IPS-NIHi11 (cell line): ENCODE data around the gene CD151.
A peak's percentile ranks its signal among the peaks of the same experiment; 100 is the strongest.

Source experiments
- DNase-seq: peaks from one replicate; pipeline ENCODE4 v3.0.0; 2012; ENCODE audit warnings: mixed read lengths, low spot score

Gene CD151

GRCh38 chr11:858053-858761 is 25.5 kb downstream of the CD151 start:
- no peak for DNase-seq

DNA sequence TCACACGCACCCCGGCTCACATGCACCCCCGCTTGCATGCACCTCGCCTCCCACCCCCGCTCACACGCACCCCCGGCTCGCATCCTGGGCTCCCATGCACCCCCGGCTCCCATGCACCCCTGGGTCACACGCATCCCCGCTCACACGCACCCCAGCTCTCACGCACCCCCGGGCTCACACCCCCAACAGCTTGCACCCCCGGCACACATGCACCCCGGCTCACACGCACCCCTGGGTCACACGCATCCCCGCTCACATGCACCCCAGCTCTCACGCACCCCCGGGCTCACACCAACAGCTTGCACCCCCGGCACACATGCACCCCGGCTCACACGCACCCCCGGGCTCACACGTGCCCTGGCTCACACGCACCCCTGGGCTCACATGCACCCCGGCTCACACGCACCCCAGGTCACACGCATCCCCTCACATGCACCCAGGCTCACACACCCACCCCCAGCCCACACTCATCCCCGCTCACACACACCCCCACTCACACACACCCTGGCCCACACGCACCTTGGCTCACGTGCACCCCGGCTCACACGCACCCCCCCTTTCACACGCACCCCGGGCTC is 26.1 kb downstream of the CD151 start:
- no peak for DNase-seq

GRCh38 chr11:859394-860131 is 26.8 kb downstream of the CD151 start:
- peak; percentile 76 for DNase-seq

DNA sequence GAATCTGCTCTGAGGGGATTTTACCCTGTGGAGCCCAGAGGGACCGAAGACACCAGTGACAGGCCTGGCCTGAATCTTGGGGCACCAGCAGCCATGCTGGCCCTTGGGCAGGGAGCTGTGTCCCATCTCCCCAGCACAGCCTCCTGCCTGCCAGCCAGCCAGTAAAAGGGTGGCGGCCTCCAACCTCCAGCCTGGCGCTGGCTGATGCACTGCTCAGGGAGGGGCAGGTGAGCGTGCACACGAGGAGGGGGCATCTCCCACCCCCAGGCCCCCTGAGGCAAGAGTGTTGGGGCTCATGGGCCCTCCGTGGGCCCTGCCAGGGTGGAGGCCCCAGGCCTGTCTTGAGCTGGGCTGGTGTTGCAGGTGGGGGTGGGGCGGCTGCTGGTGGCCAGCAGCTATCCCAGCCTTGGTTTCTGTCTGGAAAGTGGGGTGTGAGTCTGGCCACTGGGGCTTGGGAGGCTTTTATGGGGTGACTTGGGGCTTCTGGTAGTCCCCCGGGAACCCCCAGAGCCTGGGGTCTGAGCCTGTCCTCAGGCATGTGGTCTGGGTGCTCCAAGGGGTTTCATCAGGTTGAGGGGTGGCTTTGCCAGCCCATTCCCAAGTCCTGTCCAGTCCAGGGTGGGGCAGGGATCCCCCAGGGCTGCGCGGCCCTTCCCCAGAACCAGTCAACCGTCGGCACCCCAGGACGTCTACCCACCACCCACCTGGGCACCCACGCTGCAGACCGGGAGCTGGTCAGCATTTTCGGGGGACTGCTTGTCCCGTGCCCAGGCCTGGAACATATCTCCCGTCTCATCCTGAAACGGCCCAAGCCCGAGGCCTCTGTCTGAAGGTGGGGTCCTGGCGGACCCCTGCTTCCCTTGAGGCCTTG is 27.7 kb downstream of the CD151 start:
- no peak for DNase-seq

- DNase-seq, result no peak
Observed at GRCh38 chr11:861105-861479, 28.3 kb downstream of the CD151 start.

DNA sequence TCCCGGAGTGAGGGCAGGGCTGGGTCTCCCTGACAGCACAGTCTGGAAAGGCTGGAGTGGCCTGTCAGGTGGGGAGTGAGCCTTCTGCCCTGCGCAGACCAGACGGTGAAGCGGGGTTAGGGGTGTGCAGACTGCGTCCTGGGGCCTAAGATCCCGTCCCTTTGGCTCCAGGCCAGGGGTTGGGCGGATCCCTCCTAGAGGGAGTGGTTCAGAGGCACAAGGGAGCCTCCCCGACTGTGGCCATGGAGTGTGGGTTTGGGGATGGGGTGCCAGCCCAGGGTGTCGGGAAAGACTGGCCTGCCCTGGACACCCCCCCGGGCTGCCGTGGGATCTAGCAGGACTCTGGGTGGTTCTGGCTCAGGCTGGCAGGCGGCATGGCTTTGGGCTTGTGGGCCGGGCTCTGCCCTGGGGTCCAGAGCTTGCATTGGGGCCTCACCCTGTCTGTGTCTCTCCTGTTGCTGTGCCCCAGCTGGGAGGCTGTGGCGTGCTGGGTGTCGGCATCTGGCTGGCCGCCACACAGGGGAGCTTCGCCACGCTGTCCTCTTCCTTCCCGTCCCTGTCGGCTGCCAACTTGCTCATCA is 29.4 kb downstream of the CD151 start:
- peak; percentile 64 for DNase-seq

DNA sequence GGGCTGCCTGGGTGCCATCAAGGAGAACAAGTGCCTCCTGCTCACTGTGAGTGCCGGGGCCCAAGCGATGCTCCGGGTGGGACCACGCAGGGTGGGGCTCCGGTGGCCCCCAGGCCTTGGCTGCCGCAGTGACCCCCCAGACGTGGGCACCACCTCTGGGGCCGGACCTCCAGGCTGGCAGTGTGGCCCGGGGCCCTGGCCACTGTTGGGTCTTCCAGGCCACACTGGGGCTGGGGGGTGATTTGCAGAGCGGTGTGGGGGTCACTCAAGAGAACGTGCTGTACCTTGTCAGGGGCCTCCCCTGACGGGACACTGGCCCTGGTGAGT is 29.9 kb downstream of the CD151 start:
- no peak for DNase-seq

DNA sequence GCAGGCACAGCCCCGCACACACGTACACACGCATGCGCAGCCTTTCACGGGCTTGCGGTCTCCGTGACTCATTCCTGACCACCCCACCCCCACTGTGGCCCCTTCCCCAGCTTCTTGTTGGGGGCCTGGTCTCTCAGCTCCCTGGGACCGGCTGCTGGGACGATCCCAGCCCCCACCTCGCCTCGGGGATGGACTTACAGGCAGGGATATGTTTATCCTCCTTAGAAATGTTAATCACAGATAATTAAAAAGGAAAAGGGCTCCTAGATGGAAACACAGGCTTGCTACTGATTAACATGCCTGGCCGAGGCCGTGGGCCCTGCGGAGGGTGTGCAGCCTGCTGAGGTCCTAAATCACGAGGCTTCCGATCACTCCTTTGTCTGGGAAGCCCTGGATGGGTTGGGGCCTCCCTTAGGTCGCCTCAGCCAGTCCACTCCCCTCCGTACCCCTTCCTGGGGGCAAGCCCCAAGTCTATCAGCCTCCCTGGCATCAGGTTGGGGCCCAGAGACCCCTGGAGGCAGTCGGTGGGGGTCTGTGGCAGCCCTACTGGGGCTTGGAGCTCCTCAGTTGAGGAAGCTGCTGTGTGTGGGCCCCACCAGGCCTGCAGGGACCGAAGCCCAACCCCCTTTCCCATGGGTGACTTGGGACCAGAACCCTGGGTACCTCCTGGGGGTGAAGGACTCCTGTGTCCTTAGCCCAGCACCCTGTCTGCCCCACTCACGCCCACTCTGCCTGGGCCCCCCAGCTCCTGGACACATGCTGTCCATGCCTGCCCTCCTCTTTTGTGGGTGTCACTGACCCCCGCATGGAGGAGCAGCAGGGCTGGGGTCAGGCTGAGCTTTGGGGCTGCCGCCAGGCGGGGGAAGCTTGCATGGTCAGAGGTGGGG is 30.5 kb downstream of the CD151 start:
- DNase-seq, result no peak

DNA sequence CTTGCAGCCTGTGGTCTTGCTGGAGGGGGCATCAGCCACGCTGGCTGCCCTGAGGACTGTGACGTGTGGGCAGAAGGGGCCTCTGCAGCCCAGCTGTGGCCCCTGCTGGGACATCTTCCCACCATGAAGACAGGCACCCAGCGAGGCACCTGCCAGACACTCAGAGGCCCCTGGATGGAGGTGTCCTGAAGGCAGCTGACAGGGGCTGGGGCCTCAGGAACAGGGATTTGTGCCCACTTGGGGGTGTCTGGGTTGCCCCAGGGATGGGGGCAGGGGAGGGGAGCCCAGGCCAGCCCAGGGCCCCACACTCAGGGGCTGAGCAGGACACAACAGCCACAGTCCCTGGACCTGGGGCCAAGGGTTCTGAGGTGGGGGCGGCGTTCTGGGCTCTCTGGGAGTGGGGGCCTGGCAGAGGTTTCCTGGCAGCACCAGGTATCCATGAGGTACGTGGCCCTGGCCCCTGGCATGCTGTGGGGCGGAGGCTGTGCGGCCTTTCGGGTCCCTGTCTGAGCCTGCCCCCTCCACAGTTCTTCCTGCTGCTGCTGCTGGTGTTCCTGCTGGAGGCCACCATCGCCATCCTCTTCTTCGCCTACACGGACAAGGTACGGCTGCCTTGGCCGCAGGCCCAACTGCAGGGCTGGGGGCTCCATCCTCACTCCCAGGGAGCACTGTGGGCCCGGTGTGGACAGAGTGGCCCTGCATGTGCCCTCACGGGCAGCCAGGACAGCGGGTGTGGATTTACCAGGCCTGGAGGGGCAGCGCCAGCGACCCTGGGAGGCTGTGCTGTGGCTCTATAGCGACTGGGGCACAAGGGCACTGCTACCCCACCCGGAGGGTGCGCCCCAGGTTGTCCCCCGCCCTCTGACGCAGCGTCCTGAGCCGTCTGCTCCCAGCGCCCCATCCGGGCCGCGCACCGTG is 31.4 kb downstream of the CD151 start:
- no peak for DNase-seq

- DNase-seq, result no peak
Observed at GRCh38 chr11:864898-865297, 32.1 kb downstream of the CD151 start.

DNA sequence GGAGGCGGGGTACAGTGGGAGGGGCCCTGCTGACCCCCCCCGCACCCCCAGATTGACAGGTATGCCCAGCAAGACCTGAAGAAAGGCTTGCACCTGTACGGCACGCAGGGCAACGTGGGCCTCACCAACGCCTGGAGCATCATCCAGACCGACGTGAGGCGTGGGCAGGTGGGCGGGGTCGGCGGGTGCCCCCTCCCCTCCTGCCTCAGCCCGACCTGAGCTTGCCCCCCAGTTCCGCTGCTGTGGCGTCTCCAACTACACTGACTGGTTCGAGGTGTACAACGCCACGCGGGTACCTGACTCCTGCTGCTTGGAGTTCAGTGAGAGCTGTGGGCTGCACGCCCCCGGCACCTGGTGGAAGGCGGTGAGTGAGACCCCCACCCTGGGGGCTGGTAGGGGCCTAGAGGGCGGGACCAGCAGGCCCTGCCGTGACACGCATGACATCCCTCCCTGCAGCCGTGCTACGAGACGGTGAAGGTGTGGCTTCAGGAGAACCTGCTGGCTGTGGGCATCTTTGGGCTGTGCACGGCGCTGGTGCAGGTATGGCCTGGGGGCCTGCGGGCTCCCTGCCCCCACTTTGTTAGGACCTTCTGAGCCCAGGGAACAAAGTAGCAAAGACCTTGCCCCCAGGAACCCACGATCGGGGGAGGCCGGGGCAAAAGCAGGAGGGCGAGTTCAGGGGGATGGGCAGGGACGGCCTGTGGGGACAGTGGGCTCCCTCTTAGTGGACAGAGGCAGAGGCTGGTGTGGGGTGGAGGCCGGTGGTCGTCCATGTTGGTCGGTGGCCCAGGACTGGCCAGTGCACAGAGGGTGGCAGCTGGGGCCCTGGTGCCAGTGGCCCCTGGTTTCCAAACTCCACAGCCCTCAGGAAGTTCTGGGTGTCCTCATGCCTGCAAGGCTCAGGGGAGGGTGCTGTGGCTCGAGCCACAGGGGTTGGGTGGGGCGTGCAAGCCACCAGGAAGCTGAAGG is 33.0 kb downstream of the CD151 start:
- no peak for DNase-seq

GRCh38 chr11:866481-866880 is 33.7 kb downstream of the CD151 start:
- DNase-seq, result no peak

- no peak for DNase-seq
Observed at GRCh38 chr11:867856-868358, 35.2 kb downstream of the CD151 start.

DNA sequence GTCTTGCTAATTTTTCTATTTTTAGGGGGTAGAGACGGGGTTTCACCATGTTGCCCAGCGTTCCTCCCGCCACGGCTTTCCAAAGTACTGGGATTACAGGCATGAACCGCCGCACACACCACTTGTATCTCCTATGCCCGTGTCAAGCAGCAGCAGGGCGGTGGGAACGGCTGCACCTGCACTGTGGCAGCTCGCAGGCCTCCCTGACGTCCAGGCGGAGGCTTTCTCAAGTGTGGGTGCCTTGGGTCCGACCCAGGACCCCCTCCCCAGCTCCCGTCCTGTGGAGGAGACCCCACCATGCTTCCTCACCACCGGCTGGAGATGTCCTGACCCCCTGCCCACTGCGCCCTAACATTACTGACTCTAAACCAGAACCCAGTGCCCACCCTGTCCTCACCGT is 35.6 kb downstream of the CD151 start:
- no peak for DNase-seq

DNA sequence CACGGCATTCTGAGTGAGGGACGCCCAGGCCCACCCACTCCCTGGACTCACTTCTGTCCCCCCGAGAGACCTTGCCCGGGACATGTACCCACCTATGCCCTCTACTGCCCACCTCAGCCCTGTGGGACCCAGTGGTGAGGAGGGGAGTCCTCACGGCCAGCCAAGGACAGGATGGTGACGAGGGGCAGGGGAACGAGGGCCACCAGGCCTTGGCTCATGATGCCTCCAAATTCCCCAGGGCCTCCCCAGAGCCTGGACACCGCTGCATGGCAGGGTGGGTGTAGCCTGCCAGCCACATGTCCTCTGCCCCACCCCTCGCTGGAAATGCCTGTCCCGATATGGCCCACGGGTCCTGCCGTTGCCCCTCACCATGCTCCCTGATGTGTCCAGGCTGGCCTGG is 36.0 kb downstream of the CD151 start:
- DNase-seq, result no peak

DNA sequence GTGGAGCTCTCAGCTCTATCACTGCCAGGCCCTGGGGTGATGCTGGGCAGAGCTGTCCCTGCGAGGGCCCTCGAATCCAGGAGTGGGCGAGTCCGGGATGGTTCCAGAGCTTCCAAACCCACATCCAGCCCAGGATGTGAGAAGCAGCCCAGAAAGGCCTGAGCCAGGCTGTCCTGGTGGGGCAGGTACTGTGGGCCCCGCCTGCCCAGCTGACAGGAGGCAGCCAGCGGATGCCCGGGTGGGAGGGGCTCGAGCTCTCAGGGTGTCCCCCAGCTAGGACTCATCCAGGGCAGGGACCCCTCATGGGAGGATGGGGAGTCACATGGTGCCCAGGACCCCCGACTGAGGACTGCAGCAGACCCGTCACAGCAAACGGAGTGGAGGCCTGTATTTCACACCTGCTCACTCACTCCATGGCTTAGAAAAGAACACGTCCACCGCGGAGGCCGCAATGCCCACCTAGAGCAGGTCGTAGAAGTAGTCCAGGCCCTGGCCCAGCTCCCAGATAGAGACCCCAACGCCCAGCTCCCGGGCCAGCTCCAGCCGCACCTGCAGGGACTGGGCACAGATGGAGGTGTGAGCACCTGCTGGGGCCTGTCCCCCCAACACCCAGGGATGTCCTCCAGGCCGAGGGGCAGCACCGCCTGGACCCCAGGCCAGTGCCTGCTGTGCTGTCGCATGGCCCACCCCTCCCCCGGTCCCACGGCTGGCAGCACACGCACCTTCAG is 36.8 kb downstream of the CD151 start:
- DNase-seq, result no peak

- peak; percentile 78 for DNase-seq
Observed at GRCh38 chr11:870127-870413, 37.3 kb downstream of the CD151 start.

DNA sequence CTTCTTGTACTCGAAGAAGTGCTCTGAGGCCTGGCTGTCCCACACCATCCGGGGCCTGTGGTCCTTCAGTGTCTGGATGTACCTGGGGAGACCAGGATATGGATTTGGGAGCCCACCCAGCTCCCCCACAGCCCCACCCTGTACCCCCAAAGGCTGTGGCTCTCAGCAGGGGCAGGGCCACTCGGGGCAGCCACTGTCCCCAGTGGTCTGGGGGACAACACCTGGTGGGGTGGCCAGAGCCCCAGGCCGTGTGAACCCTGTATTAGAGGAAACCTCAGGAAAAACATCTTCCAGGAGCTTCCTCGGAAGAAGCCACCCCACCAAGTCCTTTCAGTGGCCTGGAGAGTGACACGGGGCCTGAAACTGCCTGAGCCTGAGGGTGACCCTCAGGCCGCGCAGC is 37.7 kb downstream of the CD151 start:
- no peak for DNase-seq
